HCT116 (cell line): ENCODE data around the gene PDE6A. TPM values are rescaled to one million over a fixed set of nuclear protein-coding genes. Genes with fewer than 3 reads are reported as not detected.

Experiments used
- ATAC-seq: fragments of 200-7000 bp; cut with Tn5 transposase; 2 replicates; pipeline ENCODE4 v1.9.1; 2020; ENCODE audit warnings: mild to moderate bottlenecking, moderate library complexity
- BruUV-seq: library from RNA; stranded (reverse); fragments of 400-500 nt; replicated peaks from 2 replicates; lab custom pipeline; 2021; lab: Mats Ljungman, UMichigan
- CTCF ChIA-PET: fragments of 300-600 bp; sonication (Branson Sonifier 250); formaldehyde crosslinking; loops from one replicate; lab custom pipeline; 2021; ENCODE audit warnings: antibody characterized with exemption; lab: Charles Lee
- POLR2A ChIA-PET: fragments of 300-600, 350-600 bp; sonication (Branson Sonifier 250); formaldehyde crosslinking; loops from one replicate; lab custom pipeline; 2021; ENCODE audit warnings: antibody characterized with exemption; lab: Charles Lee
- RAD21 ChIA-PET, 2 experiments: fragments of 300-600 bp; sonication (Branson Sonifier 250); formaldehyde crosslinking; loops; one replicate each; lab custom pipeline; 2023; ENCODE audit warnings: low total read pairs in 2 of 2; ENCODE audit not compliant: uncharacterized antibody in 2 of 2, unreplicated experiment in 2 of 2, low non-redundant PET in 1 of 2; lab: Charles Lee
- DNase-seq: peaks from one replicate; pipeline ENCODE4 v3.0.0-alpha.2; 2010; ENCODE audit warnings: low read depth, low spot score
- H2AFZ ChIP-seq: fragments of 200-600 bp; shearing (Covaris generic), sonication (generic); 2 replicates; pipeline ENCODE4 v1.6.1; 2017; ENCODE audit warnings: low read depth, mixed run types, mixed read lengths, antibody characterized with exemption, low read length; ENCODE audit not compliant: poor library complexity, severe bottlenecking
- H3K27ac ChIP-seq: 2 replicates; pipeline ENCODE4 v1.5.1; 2012; ENCODE audit warnings: low read depth, low read length
- H3K27me3 ChIP-seq: fragments of 200-600 bp; sonication (generic); 2 replicates; pipeline ENCODE4 v1.6.1; 2016; ENCODE audit warnings: mixed run types, low read length, mixed read lengths; ENCODE audit not compliant: insufficient read depth
- H3K36me3 ChIP-seq, 2 experiments: fragments of 200-500 bp in 1 of 2; fragments of 200-600 bp in 1 of 2; sonication (Bioruptor generic) in 1 of 2; sonication (generic) in 1 of 2; 2 replicates each; pipeline versions ENCODE4 v1.5.1 to v1.6.1; 2014 to 2016; ENCODE audit warnings: low read length in 2 of 2, inconsistent platforms in 1 of 2, mixed read lengths in 1 of 2, mixed run types in 1 of 2; ENCODE audit not compliant: insufficient read depth in 2 of 2, control insufficient read depth in 1 of 2
- H3K4me1 ChIP-seq, 2 experiments: fragments of 200-600 bp in 1 of 2; sonication (generic) in 1 of 2; 2 replicates each; pipeline versions ENCODE4 v1.5.1 to v1.6.1; 2012 to 2017; ENCODE audit warnings: low read length in 2 of 2, inconsistent platforms in 1 of 2, mild to moderate bottlenecking in 1 of 2, mixed read lengths in 1 of 2, mixed run types in 1 of 2, moderate library complexity in 1 of 2; ENCODE audit not compliant: insufficient read depth in 2 of 2, control insufficient read depth in 1 of 2
- H3K4me2 ChIP-seq: fragments of 200-600 bp; sonication (generic); 2 replicates; pipeline ENCODE4 v1.6.1; 2017; ENCODE audit warnings: mixed run types, low read length, mixed read lengths
- H3K4me3 ChIP-seq, 2 experiments: fragments of 200-600 bp in 1 of 2; sonication (generic) in 1 of 2; replicated peaks in 1 of 2; 2 replicates each; pipeline ENCODE4 v1.5.1; 2011 to 2016; ENCODE audit warnings: low read length in 2 of 2, control low read depth in 1 of 2, low read depth in 1 of 2, mild to moderate bottlenecking in 1 of 2, mixed read lengths in 1 of 2, mixed run types in 1 of 2
- H3K79me2 ChIP-seq: fragments of 200-600 bp; sonication (generic); 2 replicates; pipeline ENCODE4 v1.6.1; 2017; ENCODE audit warnings: mild to moderate bottlenecking, mixed run types, low read length, moderate library complexity, mixed read lengths; ENCODE audit not compliant: insufficient read depth
- H3K9ac ChIP-seq: fragments of 200-600 bp; sonication (generic); 2 replicates; pipeline ENCODE4 v1.6.1; 2016; ENCODE audit warnings: low read length, mixed read lengths
- H3K9me2 ChIP-seq: fragments of 200-600 bp; sonication (generic), shearing (Covaris generic); 2 replicates; pipeline ENCODE4 v1.6.1; 2017; ENCODE audit warnings: mixed run types, mild to moderate bottlenecking, moderate library complexity; ENCODE audit not compliant: insufficient read depth
- H3K9me3 ChIP-seq, 2 experiments: fragments of 200-500 bp in 1 of 2; fragments of 200-600 bp in 1 of 2; sonication (Bioruptor generic) in 1 of 2; sonication (generic) in 1 of 2; 2 replicates each; pipeline ENCODE4 v1.6.1; 2014 to 2017; ENCODE audit warnings: low read length in 2 of 2, mixed read lengths in 2 of 2, inconsistent platforms in 1 of 2, low read depth in 1 of 2, mild to moderate bottlenecking in 1 of 2, mixed run types in 1 of 2, moderate library complexity in 1 of 2; ENCODE audit not compliant: control insufficient read depth in 1 of 2, insufficient read depth in 1 of 2
- H4K20me1 ChIP-seq: fragments of 200-600 bp; sonication (generic), shearing (Covaris generic); 2 replicates; pipeline ENCODE4 v1.6.1; 2017; ENCODE audit warnings: mixed run types, mild to moderate bottlenecking, moderate library complexity; ENCODE audit not compliant: insufficient read depth
- CBX3 ChIP-seq: IDR thresholded peaks from 2 replicates; pipeline ENCODE4 v1.6.1; 2012; ENCODE audit warnings: low read depth
- CTCF ChIP-seq, 3 experiments: fragments of 200-600 bp in 1 of 3; sonication (generic) in 1 of 3; IDR thresholded peaks in 2 of 3; conservative IDR thresholded peaks in 1 of 3; 2 replicates each; pipeline ENCODE4 v1.5.1; 2012 to 2017; ENCODE audit warnings: low read depth in 2 of 3, low read length in 2 of 3, antibody characterized with exemption in 1 of 3, borderline replicate concordance in 1 of 3, control low read depth in 1 of 3, mild to moderate bottlenecking in 1 of 3, mixed read lengths in 1 of 3, mixed run types in 1 of 3, moderate library complexity in 1 of 3; ENCODE audit not compliant: insufficient read depth in 1 of 3
- EGR1 ChIP-seq: IDR thresholded peaks from 2 replicates; pipeline ENCODE4 v1.6.1; 2012; ENCODE audit warnings: low read depth
- EZH2phosphoT487 ChIP-seq: fragments of 200-600 bp; IDR thresholded peaks from 2 replicates; pipeline ENCODE4 v1.6.1; 2018; ENCODE audit warnings: antibody characterized with exemption, borderline replicate concordance
- FOSL1 ChIP-seq: IDR thresholded peaks from 2 replicates; pipeline ENCODE4 v1.6.1; 2012; ENCODE audit warnings: low read depth
- MAX ChIP-seq: IDR thresholded peaks from 2 replicates; pipeline ENCODE4 v1.6.1; 2012
- POLR2A ChIP-seq: IDR thresholded peaks from 2 replicates; pipeline ENCODE4 v1.7.0; 2011; ENCODE audit warnings: borderline replicate concordance; ENCODE audit not compliant: insufficient read depth, insufficient read length; ENCODE audit errors: extremely low read depth
- POLR2AphosphoS5 ChIP-seq: IDR thresholded peaks from 2 replicates; pipeline ENCODE4 v1.6.1; 2011; ENCODE audit warnings: mild to moderate bottlenecking, low read depth, low read length, moderate library complexity
- RAD21 ChIP-seq: IDR thresholded peaks from 2 replicates; pipeline ENCODE4 v1.6.1; 2012; ENCODE audit warnings: low read depth, mild to moderate bottlenecking
- SIN3A ChIP-seq: IDR thresholded peaks from 2 replicates; pipeline ENCODE4 v1.6.1; 2012; ENCODE audit warnings: low read depth
- SRF ChIP-seq: IDR thresholded peaks from 2 replicates; pipeline ENCODE4 v1.6.1; 2012; ENCODE audit warnings: low read depth
- TCF7L2 ChIP-seq: IDR thresholded peaks from 2 replicates; pipeline ENCODE4 v1.7.0; 2011; ENCODE audit warnings: borderline replicate concordance, inconsistent platforms; ENCODE audit not compliant: insufficient read depth, insufficient read length; ENCODE audit errors: extremely low read depth
- ZFX ChIP-seq: fragments of 450-650 bp; IDR thresholded peaks from 2 replicates; pipeline ENCODE4 v1.6.1; 2017
- ZNF274 ChIP-seq: fragments of 200-500 bp; sonication (Bioruptor generic); IDR thresholded peaks from 2 replicates; pipeline ENCODE4 v1.6.1; 2014; ENCODE audit warnings: mild to moderate bottlenecking, low read depth, low read length, inconsistent platforms
- intact Hi-C: fragments of 100-400 bp; cut with micrococcal nuclease; formaldehyde crosslinking; loops from 2 replicates; pipeline ENCODE4 v1.10.0; 2022
- total RNA-seq: library from RNA; stranded (reverse); gene quantifications from one replicate; pipeline ENCODE4 v1.2.1, GENCODE V29; 2021; ENCODE audit not compliant: unreplicated experiment

Gene PDE6A
- total RNA-seq, 1 experiment from 2014 or later = not detected

- no peak overlapping the region for H3K4me2 ChIP-seq
- ChIA-PET CTCF (no interaction called here), POLR2A (interaction anchor here (0.7 kb wide), 1 partner anchor 10 kb away, joined by 3 read pairs; no protein-coding TSS in a partner anchor), RAD21 (no interaction called here)
- DNase-seq (no peak), ATAC-seq (no peak)
- no peak overlapping the region for H3K27ac ChIP-seq
- H3K9me2 ChIP-seq = no peaks in the 10 kb centered on the region
- H3K9me3 ChIP-seq = no peaks in the 10 kb centered on the region
- intact Hi-C loops = no loop called here
- no peak overlapping the region for H3K4me3 ChIP-seq
- TF ChIP-seq EGR1 = no peak
- TF ChIP-seq EZH2phosphoT487 = no peak
- no peak for TF ChIP-seq ZFX
- no peak for TF ChIP-seq SIN3A
- TF ChIP-seq POLR2A = no peak
- TF ChIP-seq RAD21 = no peak
- no peak for TF ChIP-seq SRF
- TF ChIP-seq ZNF274 = no peak
- BruUV-seq = no TSS peak
- no peaks in the 10 kb centered on the region for H3K27me3 ChIP-seq
- no peaks in the 10 kb centered on the region for H3K36me3 ChIP-seq
- no peak overlapping the region for H2AFZ ChIP-seq
- no peaks in the 10 kb centered on the region for H4K20me1 ChIP-seq
- no peaks in the 10 kb centered on the region for H3K4me1 ChIP-seq
- H3K79me2 ChIP-seq = no peaks in the 10 kb centered on the region
- no peak overlapping the region for H3K9ac ChIP-seq
These were observed 30.8 kb upstream of the PDE6A start for GRCh38 chr5:149975409-149975808.

DNA sequence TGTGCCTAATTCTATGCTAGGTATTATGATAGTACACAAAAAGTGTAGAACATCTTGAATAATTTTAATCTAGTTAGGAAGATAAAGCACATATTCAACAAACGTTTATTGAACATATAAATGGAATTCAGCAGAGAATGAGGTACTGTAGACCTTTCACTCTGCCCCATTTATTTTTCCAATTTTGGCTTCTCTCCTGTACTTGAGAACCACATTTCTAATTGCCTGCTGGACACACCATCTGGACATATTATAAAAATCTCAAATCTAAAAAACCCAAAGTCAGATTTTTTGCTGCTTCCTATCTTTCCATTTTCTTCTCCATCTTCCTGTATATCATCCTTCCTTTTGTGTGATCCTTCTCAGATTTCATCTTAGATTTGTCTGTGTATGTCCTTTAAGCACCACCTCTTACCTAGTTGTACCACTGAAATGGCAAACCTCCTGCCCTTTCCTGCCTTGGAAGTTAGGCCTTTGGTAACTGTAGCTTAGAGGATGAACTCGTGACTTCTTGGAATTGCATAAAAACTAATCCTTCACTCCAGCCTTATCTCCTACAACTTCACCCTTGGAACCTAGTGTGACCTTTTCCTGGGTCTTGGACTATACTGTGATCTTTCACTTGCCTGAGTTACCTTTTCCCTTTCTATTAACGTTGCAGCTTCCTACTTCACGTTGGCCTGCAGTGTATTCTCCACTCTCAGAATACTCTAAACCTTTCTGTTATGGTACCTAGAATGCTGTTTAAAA, 24.8 kb upstream of the PDE6A start:
- no peaks in the 10 kb centered on the region for H3K9me2 ChIP-seq
- ATAC-seq (no peak), DNase-seq (no peak)
- H2AFZ ChIP-seq = no peak overlapping the region
- no peak overlapping the region for H3K4me3 ChIP-seq
- no peak overlapping the region for H3K9ac ChIP-seq
- H3K27me3 ChIP-seq = no peaks in the 10 kb centered on the region
- intact Hi-C loops = no loop called here
- no peaks in the 10 kb centered on the region for H3K9me3 ChIP-seq
- no peak overlapping the region for H3K27ac ChIP-seq
- H3K36me3 ChIP-seq = no peaks in the 10 kb centered on the region
- CTCF ChIA-PET = interaction anchor here (1.0 kb wide), 1 partner anchor 13 kb away, joined by 3 read pairs; no protein-coding TSS in a partner anchor
- TF ChIP-seq TCF7L2 = no peak
- TF ChIP-seq SRF = no peak
- no peak for TF ChIP-seq MAX
- no peak for TF ChIP-seq CBX3
- no peak for TF ChIP-seq FOSL1
- TF ChIP-seq EZH2phosphoT487 = no peak
- no peak for TF ChIP-seq CTCF (IDR thresholded peaks at IDR 0.05 in 2 of 3, conservative IDR thresholded peaks at IDR 0.05 in 1 of 3; ENCODE audit: borderline replicate concordance in 1 of 3, insufficient read depth in 1 of 3, low read depth in 2 of 3, low read length in 2 of 3)
- TF ChIP-seq POLR2AphosphoS5 = no peak
- POLR2A ChIA-PET = no interaction called here
- H4K20me1 ChIP-seq = no peaks in the 10 kb centered on the region
- RAD21 ChIA-PET = no interaction called here
- no peaks in the 10 kb centered on the region for H3K79me2 ChIP-seq
- no peak overlapping the region for H3K4me2 ChIP-seq
- no TSS peak for BruUV-seq
- H3K4me1 ChIP-seq = no peaks in the 10 kb centered on the region
